NCI-H1694 (cell line): ENCODE results near the gene ERAS.
"Not testable (repeated sequence)": the region's sequence is repeated elsewhere in the genome, so short reads cannot be mapped to it uniquely, and the experiment has no call there.

Experiments
- DNase-seq: peaks from one replicate; lab custom pipeline; 2025; lab: John Stamatoyannopoulos, UW

Gene ERAS

GRCh38 chrX:48831136-48831908, 5.0 kb downstream of the ERAS start:
- no peak for DNase-seq

GRCh38 chrX:48831909-48832291, 5.6 kb downstream of the ERAS start:
- DNase-seq: no peak

GRCh38 chrX:48833542-48834138, 7.3 kb downstream of the ERAS start:
- DNase-seq: no peak

- no peak for DNase-seq
Observed at GRCh38 chrX:48834383-48834709, 8.0 kb downstream of the ERAS start.

- DNase-seq: peak; percentile 17
Observed at GRCh38 chrX:48835524-48836329, 9.4 kb downstream of the ERAS start, which contains the start of gene PCSK1N. Gene PCSK1N (minus strand): TSS chrX:48835610. CDS start chrX:48835532, 78 bp downstream.

GRCh38 chrX:48839686-48840085, 13.4 kb downstream of the ERAS start:
- DNase-seq: no peak

- no peak for DNase-seq
Observed at GRCh38 chrX:48848847-48849246, 22.5 kb downstream of the ERAS start.

GRCh38 chrX:48852857-48853256, 26.5 kb downstream of the ERAS start:
- no peak for DNase-seq

GRCh38 chrX:48853494-48853893, 27.2 kb downstream of the ERAS start:
- not testable (repeated sequence) for DNase-seq

- DNase-seq: not testable (repeated sequence)
Observed at GRCh38 chrX:48854121-48854804, 27.9 kb downstream of the ERAS start.

GRCh38 chrX:48854898-48855297, 28.6 kb downstream of the ERAS start:
- no peak for DNase-seq

- no peak for DNase-seq
Observed at GRCh38 chrX:48864210-48864609, 37.9 kb downstream of the ERAS start.

- DNase-seq: not testable (repeated sequence)
Observed at GRCh38 chrX:48872017-48872416, 45.7 kb downstream of the ERAS start.

GRCh38 chrX:48876944-48877343, 50.6 kb downstream of the ERAS start:
- DNase-seq: not testable (repeated sequence)
